Measurements from ENCODE around the gene MED20. TPM values are rescaled to one million over a fixed set of nuclear protein-coding genes. Genes with fewer than 3 reads are reported as not detected.
A peak's percentile ranks its signal among the peaks of the same experiment; 100 is the strongest.

Gene MED20
- total and polyA plus RNA-seq, 2 of the 8 experiments (the other 6 are each of a cell fraction or from before 2014, with no cell fraction given), result 38.7 to 51.8 TPM

- POLR2A ChIA-PET (ENCODE audit: partially characterized antibody), result interaction anchor here (1.1 to 16.6 kb wide), 3 partner anchors 6 to 113 kb away, joined by 3 to 235 read pairs (median 157); partner anchors contain the start of genes BYSL, MED20 and TAF8
- TF ChIP-seq POLR2A (IDR thresholded peaks at IDR 0.05; ENCODE audit: control extremely low read depth in 1 of 2, low read depth in 2 of 2, low read length in 2 of 2) (peak in 1 of 2 experiments; percentile 37; a peak in 1 of 3 replicates), POLR2AphosphoS5 (IDR thresholded peaks at IDR 0.05; ENCODE audit: low read depth, low read length) (0 out of 2 replicates have a peak, but pooled peaks have one; percentile 12), ASH2L (IDR thresholded peaks at IDR 0.05; ENCODE audit: low read length) (no peak), BACH1 (IDR thresholded peaks at IDR 0.05; ENCODE audit: low read length) (no peak)
- H3K4ac ChIP-seq (replicated peaks; ENCODE audit: insufficient read length, low read depth, low read length), result no peak overlapping the region
- DNase-seq (ENCODE audit: low read depth in 1 of 2, low spot score in 2 of 2) (no peak), FAIRE-seq (no peak)
- H3K4me1 ChIP-seq (replicated peaks in 1 of 4; ENCODE audit: control insufficient read depth in 3 of 4, insufficient read depth in 4 of 4, low read length in 3 of 4), result peaks cover 0 to 3% (median 0%) of the 10 kb centered on the region in 4 experiments; a peak in 2 of 7 replicates
- 90% methylated on average over 15 of the region's 15 CpGs; no CpG with 5 or more reads in 1 of the 2 experiments for WGBS, 2 experiments (ENCODE audit: extremely low coverage in 1 of 2, insufficient coverage in 1 of 2, insufficient read length in 1 of 2, insufficient replicate concordance in 2 of 2, low coverage in 1 of 2, low lambda C conversion rate in 2 of 2, missing lambda C conversion rate in 1 of 2)
- no peak overlapping the region for H2AFZ ChIP-seq (ENCODE audit: low read length)
- H3K23ac ChIP-seq (ENCODE audit: insufficient read length), result no peak overlapping the region
- peaks cover 2 to 10% of the 10 kb centered on the region in 2 experiments for H4K20me1 ChIP-seq (replicated peaks in 1 of 2; ENCODE audit: control insufficient read depth in 1 of 2, insufficient read depth in 2 of 2, low read length in 2 of 2)
- H2BK120ac ChIP-seq (replicated peaks; ENCODE audit: low read depth, low read length), result no peak overlapping the region
- H4K8ac ChIP-seq (ENCODE audit: extremely low read depth, insufficient read depth, low read length), result no peak overlapping the region
- H2AK5ac ChIP-seq (ENCODE audit: low read depth, low read length), result no peak overlapping the region
- H3K9ac ChIP-seq (replicated peaks in 1 of 4; ENCODE audit: extremely low read depth in 1 of 4, low read depth in 3 of 4, low read length in 3 of 4), result no peak overlapping the region
- no peak overlapping the region for H3K4me2 ChIP-seq (ENCODE audit: insufficient read depth in 1 of 2, low read depth in 2 of 2, low read length in 2 of 2)
- H2BK15ac ChIP-seq (ENCODE audit: low read length), result no peak overlapping the region
- no peak overlapping the region for H3K4me3 ChIP-seq (ENCODE audit: extremely low read depth in 1 of 4, insufficient read depth in 2 of 4, low read depth in 3 of 4, low read length in 4 of 4)
- H2BK12ac ChIP-seq (ENCODE audit: low read depth, low read length), result no peak overlapping the region
- peaks cover 52 to 79% (median 71%) of the 10 kb centered on the region in 4 experiments for H3K36me3 ChIP-seq (ENCODE audit: control insufficient read depth in 2 of 4, insufficient read depth in 4 of 4, low read length in 3 of 4)
- H4K91ac ChIP-seq (replicated peaks; ENCODE audit: insufficient read length, low read length), result no peak overlapping the region
- H3K14ac ChIP-seq (ENCODE audit: insufficient read length), result no peak overlapping the region
- no peak overlapping the region for H3K18ac ChIP-seq (ENCODE audit: extremely low read depth, low read length)
- H3K79me2 ChIP-seq (ENCODE audit: control insufficient read depth in 1 of 2, insufficient read depth in 2 of 2, low read length in 2 of 2), result peaks cover 0 to 4% of the 10 kb centered on the region in 2 experiments; a peak in 1 of 4 replicates
- H4K5ac ChIP-seq (ENCODE audit: insufficient read length, low read depth, low read length), result no peak overlapping the region
- H3K27ac ChIP-seq (ENCODE audit: low read depth, low read length), result no peak overlapping the region
- no peaks in the 10 kb centered on the region; the same call in none of the 2 replicates for H3K79me1 ChIP-seq (ENCODE audit: low read depth, low read length)
- H3K9me3 ChIP-seq (ENCODE audit: insufficient read depth in 2 of 2, low read depth in 1 of 2, low read length in 1 of 2), result no peaks in the 10 kb centered on the region
- H2BK20ac ChIP-seq (ENCODE audit: low read length), result no peak overlapping the region
- H3K27me3 ChIP-seq (replicated peaks in 1 of 4; ENCODE audit: control insufficient read depth in 3 of 4, extremely low read depth in 1 of 4, insufficient read depth in 3 of 4, low read length in 3 of 4), result no peaks in the 10 kb centered on the region
- H3K56ac ChIP-seq (replicated peaks; ENCODE audit: insufficient read length, low read depth, low read length), result no peak overlapping the region
- no peak overlapping the region for H2BK5ac ChIP-seq (ENCODE audit: low read depth, low read length)
- H3K23me2 ChIP-seq (ENCODE audit: low read depth, low read length), result no peaks in the 10 kb centered on the region
- CTCF ChIA-PET (ENCODE audit: partially characterized antibody), result interaction anchor here (1.3 to 13.7 kb wide), 3 partner anchors 11 to 112 kb away, joined by 4 to 219 read pairs (median 27); partner anchors contain the start of genes BYSL and MED20
Observed at GRCh38 chr6:41932378-41932777, 11.4 kb upstream of the MED20 start.
